ENCODE measurements around the gene SOCS3. TPM values are rescaled to one million over a fixed set of nuclear protein-coding genes. Genes with fewer than 3 reads are reported as not detected.
A peak's percentile ranks its signal among the peaks of the same experiment; 100 is the strongest.

SOCS3 gene
- total and polyA plus RNA-seq, 10 donors: 10.7 to 164 (median 62.1) TPM

GRCh38 chr17:78381601-78382232, 21.8 kb upstream of the SOCS3 start:
- intact Hi-C loops (cut with DNase I; ENCODE audit: low total_unique reads): no loop called here
- 22 to 32% (median 23%) methylated on average over 12 of the region's 12 CpGs for WGBS, 5 donors
- H3K27ac ChIP-seq: peak overlapping the region; percentile 57 to 99 (median 93)

GRCh38 chr17:78380370-78380769, 20.5 kb upstream of the SOCS3 start:
- H3K27ac ChIP-seq: peak overlapping the region in 6 of 8 donors; percentile 90 to 99 (median 95)

More at GRCh38 chr17:78381601-78382232, 21.8 kb upstream of the SOCS3 start:
- H3K4me1 ChIP-seq: peaks cover 75 to 97% (median 89%) of the 10 kb centered on the region in 6 donors
- no peaks in the 10 kb centered on the region for H3K27me3 ChIP-seq (replicated peaks in 1 of 7)
- H3K9me3 ChIP-seq: no peaks in the 10 kb centered on the region
- DNase-seq: no peak
- peaks cover 0 to 29% (median 0%) of the 10 kb centered on the region in 6 donors for H3K36me3 ChIP-seq
- TF ChIP-seq CTCF (IDR thresholded peaks at IDR 0.05 in 8 of 11, conservative IDR thresholded peaks at IDR 0.05 in 3 of 11) (no peak), POLR2A (IDR thresholded peaks at IDR 0.05) (peak in 1 of 3 donors; percentile 23), POLR2AphosphoS5 (IDR thresholded peaks at IDR 0.05) (peak in 1 of 3 donors; percentile 60)
- peak overlapping the region in 3 of 8 donors; percentile 1 to 99 (median 16) for H3K4me3 ChIP-seq

GRCh38 chr17:78379131-78379491, 19.2 kb upstream of the SOCS3 start:
- Histone ChIP-seq H3K4me3 (peak overlapping the region; percentile 92 to 99 (median 98)), H3K4me1 (peaks cover 49 to 95% (median 77%) of the 10 kb centered on the region in 6 donors), H3K27me3 (replicated peaks in 1 of 7) (no peaks in the 10 kb centered on the region), H3K36me3 (peaks cover 0 to 17% (median 0%) of the 10 kb centered on the region in 6 donors), H3K9me3 (no peaks in the 10 kb centered on the region), H3K27ac (peak overlapping the region; percentile 89 to 99 (median 94))
- intact Hi-C loops (cut with DNase I; ENCODE audit: low total_unique reads): no loop called here
- no peak for TF ChIP-seq POLR2A (IDR thresholded peaks at IDR 0.05)
- 2 to 9% (median 2%) methylated on average over 5 to 7 of the region's 7 CpGs for WGBS, 5 donors
- no peak for DNase-seq

More at GRCh38 chr17:78380370-78380769, 20.5 kb upstream of the SOCS3 start:
- intact Hi-C loops (cut with DNase I; ENCODE audit: low total_unique reads): no loop called here
- H3K27me3 ChIP-seq (replicated peaks in 1 of 7): no peaks in the 10 kb centered on the region
- peaks cover 0 to 25% (median 0%) of the 10 kb centered on the region in 6 donors for H3K36me3 ChIP-seq
- H3K4me1 ChIP-seq: peaks cover 61 to 95% (median 84%) of the 10 kb centered on the region in 6 donors
- H3K9me3 ChIP-seq: no peaks in the 10 kb centered on the region
- no peak for DNase-seq
- H3K4me3 ChIP-seq: peak overlapping the region in 2 of 8 donors; percentile 98 to 99
- 70 to 77% (median 76%) methylated on average over 5 of the region's 5 CpGs for WGBS, 5 donors
- TF ChIP-seq CTCF (IDR thresholded peaks at IDR 0.05 in 8 of 11, conservative IDR thresholded peaks at IDR 0.05 in 3 of 11) (no peak), POLR2A (IDR thresholded peaks at IDR 0.05) (no peak), POLR2AphosphoS5 (IDR thresholded peaks at IDR 0.05) (no peak)

GRCh38 chr17:78378225-78379130, 18.6 kb upstream of the SOCS3 start, which contains the start of gene PGS1:
TSS of gene PGS1 (plus strand) at chr17:78378649. CDS start at chr17:78378666, 17 bp downstream.
- intact Hi-C loops (cut with DNase I; ENCODE audit: low total_unique reads): no loop called here
- H3K36me3 ChIP-seq: peaks cover 0 to 17% (median 0%) of the 10 kb centered on the region in 6 donors
- H3K27me3 ChIP-seq (replicated peaks in 1 of 7): no peaks in the 10 kb centered on the region
- H3K27ac ChIP-seq: peak within 1 kb of the TSS; percentile 89 to 99 (median 94)
- WGBS, 5 donors: 1 to 7% (median 2%) methylated on average over 20 to 89 of the region's 89 CpGs
- peaks cover 42 to 91% (median 71%) of the 10 kb centered on the region in 6 donors for H3K4me1 ChIP-seq
- H3K9me3 ChIP-seq: no peaks in the 10 kb centered on the region
- DNase-seq: peak; percentile 96
- peak within 1 kb of the TSS; percentile 92 to 99 (median 98) for H3K4me3 ChIP-seq
- TF ChIP-seq POLR2A (IDR thresholded peaks at IDR 0.05) (peak in 2 of 3 donors; percentile 7 to 91), CTCF (IDR thresholded peaks at IDR 0.05 in 8 of 11, conservative IDR thresholded peaks at IDR 0.05 in 3 of 11) (peak in 1 of 11 experiments; percentile 33), POLR2AphosphoS5 (IDR thresholded peaks at IDR 0.05) (peak; percentile 98 to 99 (median 98))
